Fibroblast of pulmonary artery (primary cell): ENCODE measurements around the gene PCDH8.

Experiments used
- DNase-seq: peaks from one replicate; pipeline ENCODE4 v3.0.0-alpha.2; 2010; ENCODE audit warnings: low read depth
- H3K4me3 ChIP-seq: replicated peaks from 2 replicates; pipeline ENCODE4 v1.5.1; 2011; ENCODE audit warnings: low read depth, mild to moderate bottlenecking, control low read depth, low read length, moderate library complexity
- CTCF ChIP-seq: IDR thresholded peaks from 2 replicates; pipeline ENCODE4 v1.5.1; 2011; ENCODE audit warnings: mild to moderate bottlenecking, control low read depth, low read length, inconsistent platforms; ENCODE audit errors: missing control alignments

PCDH8 gene

GRCh38 chr13:52848455-52849195 is at the start of gene PCDH8:
Gene PCDH8 (minus strand): TSS chr13:52848640. CDS start chr13:52848436, 204 bp downstream.
- no peak for TF ChIP-seq CTCF
- DNase-seq: no peak
- no peak within 1 kb of the TSS for H3K4me3 ChIP-seq

GRCh38 chr13:52896827-52897659 is 48.6 kb upstream of the PCDH8 start:
- no peak for DNase-seq
- H3K4me3 ChIP-seq: no peak overlapping the region
- peak; percentile 14 for TF ChIP-seq CTCF

- DNase-seq: no peak
- no peak overlapping the region for H3K4me3 ChIP-seq
- no peak for TF ChIP-seq CTCF
Observed at GRCh38 chr13:52894413-52894812, 46.0 kb upstream of the PCDH8 start.

- TF ChIP-seq CTCF: no peak
- DNase-seq: no peak
- no peak overlapping the region for H3K4me3 ChIP-seq
Observed at GRCh38 chr13:52892925-52893324, 44.5 kb upstream of the PCDH8 start.

GRCh38 chr13:52891706-52892105 is 43.3 kb upstream of the PCDH8 start:
- TF ChIP-seq CTCF: no peak
- DNase-seq: no peak
- H3K4me3 ChIP-seq: no peak overlapping the region

GRCh38 chr13:52887165-52887564 is 38.7 kb upstream of the PCDH8 start:
- H3K4me3 ChIP-seq: no peak overlapping the region

More at GRCh38 chr13:52887165-52887564, 38.7 kb upstream of the PCDH8 start:
- no peak for DNase-seq
- no peak for TF ChIP-seq CTCF
